KOPT-K1 (cell line): ENCODE measurements around the gene EFS.
"Not testable (repeated sequence)": the region's sequence is repeated elsewhere in the genome, so short reads cannot be mapped to it uniquely, and the experiment has no call there.

Experiments used
- H3K27ac ChIP-seq: fragments of 200-600 bp; sonication (generic); 2 replicates; pipeline ENCODE4 v1.5.1; 2016; ENCODE audit warnings: antibody characterized with exemption, mild to moderate bottlenecking, low read depth, low read length; ENCODE audit not compliant: poor library complexity, severe bottlenecking
- H3K36me3 ChIP-seq: fragments of 200-600 bp; sonication (generic); 2 replicates; pipeline ENCODE4 v1.5.1; 2017; ENCODE audit warnings: antibody characterized with exemption, mild to moderate bottlenecking, low read length, moderate library complexity; ENCODE audit not compliant: insufficient read depth
- H3K9me3 ChIP-seq: fragments of 200-600 bp; sonication (generic); 2 replicates; pipeline ENCODE4 v1.5.1; 2017; ENCODE audit warnings: antibody characterized with exemption, low read length, mild to moderate bottlenecking; ENCODE audit not compliant: insufficient read depth, poor library complexity, severe bottlenecking

Gene EFS

DNA sequence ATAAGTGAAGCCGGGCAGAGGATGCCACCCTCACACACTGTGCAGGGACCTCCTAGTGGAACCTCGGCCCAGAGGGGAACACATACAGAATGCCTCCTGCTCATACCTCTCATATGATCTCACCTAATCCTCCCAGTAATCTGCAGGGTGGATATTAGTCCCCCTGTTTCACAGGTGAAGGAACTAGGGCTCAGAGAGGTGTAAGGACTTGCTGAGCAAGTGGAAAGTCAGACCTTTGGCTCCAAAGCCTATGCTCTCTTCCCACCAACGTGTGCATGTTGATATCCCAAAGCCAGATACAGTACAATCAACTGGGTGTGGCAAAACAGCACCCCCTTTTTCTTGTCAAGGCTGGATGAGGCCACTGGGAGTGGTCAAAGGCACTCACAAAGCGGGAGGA, 38.9 kb upstream of the EFS start:
- Histone ChIP-seq H3K36me3 (no peaks in the 10 kb centered on the region), H3K27ac (no peak overlapping the region), H3K9me3 (no peaks in the 10 kb centered on the region)

DNA sequence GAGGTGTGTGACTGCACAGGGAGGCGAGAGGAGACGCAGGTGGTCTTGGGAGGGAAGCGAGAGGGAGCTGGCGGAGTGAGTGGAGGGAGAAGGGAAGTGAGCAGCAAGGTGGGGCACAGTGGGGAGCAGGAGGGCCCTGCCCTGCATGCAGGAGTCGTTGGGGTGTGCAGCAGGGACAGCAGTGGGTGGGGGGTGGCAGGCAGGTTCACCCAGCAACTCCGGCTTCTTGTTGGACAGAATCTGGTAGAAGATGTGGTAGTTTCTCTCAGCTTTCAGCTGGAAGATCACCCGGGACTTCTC, 38.1 kb upstream of the EFS start:
- H3K27ac ChIP-seq: no peak overlapping the region
- no peaks in the 10 kb centered on the region for H3K36me3 ChIP-seq
- no peaks in the 10 kb centered on the region for H3K9me3 ChIP-seq

GRCh38 chr14:23402296-23403138, 37.5 kb upstream of the EFS start:
- no peaks in the 10 kb centered on the region for H3K9me3 ChIP-seq
- no peak overlapping the region for H3K27ac ChIP-seq
- no peaks in the 10 kb centered on the region for H3K36me3 ChIP-seq

DNA sequence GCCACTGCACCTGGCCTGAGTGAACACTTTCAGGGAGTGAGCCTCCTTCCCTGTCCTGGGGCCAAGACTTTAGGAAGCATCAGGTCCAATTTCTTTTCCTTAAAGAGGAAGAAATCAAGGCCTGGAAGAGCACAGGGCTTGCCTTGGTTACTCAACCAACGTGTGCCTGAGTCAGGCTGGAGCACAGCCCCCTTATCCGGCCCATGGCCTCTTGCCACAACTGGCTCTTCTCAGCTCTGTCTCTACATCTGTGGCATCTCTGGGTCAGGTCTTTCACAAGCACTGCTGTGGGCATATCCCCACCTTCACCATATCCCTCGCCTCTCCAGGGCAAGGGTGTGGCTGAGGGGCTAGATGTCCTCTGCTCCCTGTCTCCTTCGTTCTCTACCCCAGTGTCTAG, 36.3 kb upstream of the EFS start:
- H3K27ac ChIP-seq: no peak overlapping the region
- H3K36me3 ChIP-seq: no peaks in the 10 kb centered on the region
- no peaks in the 10 kb centered on the region for H3K9me3 ChIP-seq

GRCh38 chr14:23400496-23401149, 35.7 kb upstream of the EFS start:
- H3K36me3 ChIP-seq, H3K9me3 ChIP-seq, H3K27ac ChIP-seq: not testable (repeated sequence)

- H3K9me3 ChIP-seq: no peaks in the 10 kb centered on the region
- H3K36me3 ChIP-seq: no peaks in the 10 kb centered on the region
- H3K27ac ChIP-seq: no peak overlapping the region
These were observed 34.6 kb upstream of the EFS start for GRCh38 chr14:23399591-23399990.

DNA sequence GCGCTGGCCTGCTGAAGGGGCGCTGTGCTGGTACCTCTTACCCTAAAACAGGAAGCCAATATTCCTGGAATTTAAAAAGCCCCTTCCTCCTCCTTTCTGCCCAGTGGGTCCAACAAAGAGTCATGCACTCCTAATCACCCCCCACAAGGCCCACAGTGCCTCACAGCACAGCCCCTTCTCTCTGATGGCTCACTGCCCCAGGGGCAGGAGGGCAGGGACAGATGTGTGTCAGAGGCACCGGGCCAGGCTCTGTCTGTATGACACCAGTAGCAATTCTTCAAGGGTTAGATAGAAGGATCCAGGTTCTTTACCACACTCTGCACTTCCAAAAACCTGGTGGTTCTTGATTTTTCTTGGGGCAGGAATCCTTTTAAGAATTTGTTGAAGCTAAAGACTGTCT, 34.2 kb upstream of the EFS start:
- H3K9me3 ChIP-seq: no peaks in the 10 kb centered on the region
- no peak overlapping the region for H3K27ac ChIP-seq
- no peaks in the 10 kb centered on the region for H3K36me3 ChIP-seq

DNA sequence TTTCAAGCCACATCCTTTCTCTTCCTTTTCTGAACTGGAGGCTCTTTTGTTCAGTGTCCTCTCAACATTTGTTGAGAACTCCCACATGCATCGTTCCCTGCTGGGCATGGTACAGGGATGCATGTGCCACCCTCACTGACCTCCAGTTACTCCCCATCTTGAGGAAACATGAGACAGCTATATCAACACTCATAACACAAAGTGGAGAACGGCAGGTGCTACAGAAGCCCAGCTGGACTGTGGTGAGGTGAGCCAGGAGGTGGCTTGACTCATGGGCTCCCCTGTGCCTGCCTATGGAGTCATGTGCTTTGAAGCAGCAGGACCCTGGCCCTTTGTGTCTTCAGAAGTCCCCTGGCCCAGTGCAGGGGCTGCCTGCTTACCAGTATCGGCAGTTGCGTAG, 33.4 kb upstream of the EFS start:
- H3K9me3 ChIP-seq: no peaks in the 10 kb centered on the region
- H3K27ac ChIP-seq: no peak overlapping the region
- H3K36me3 ChIP-seq: no peaks in the 10 kb centered on the region

- no peaks in the 10 kb centered on the region for H3K9me3 ChIP-seq
- no peak overlapping the region for H3K27ac ChIP-seq
- no peaks in the 10 kb centered on the region for H3K36me3 ChIP-seq
These were observed 31.9 kb upstream of the EFS start for GRCh38 chr14:23396781-23397407.

- Histone ChIP-seq H3K36me3 (no peaks in the 10 kb centered on the region), H3K27ac (no peak overlapping the region), H3K9me3 (no peaks in the 10 kb centered on the region)
These were observed 31.2 kb upstream of the EFS start for GRCh38 chr14:23396126-23396525.

GRCh38 chr14:23392613-23393012, 27.6 kb upstream of the EFS start:
- no peak overlapping the region for H3K27ac ChIP-seq
- no peaks in the 10 kb centered on the region for H3K36me3 ChIP-seq
- no peaks in the 10 kb centered on the region for H3K9me3 ChIP-seq

DNA sequence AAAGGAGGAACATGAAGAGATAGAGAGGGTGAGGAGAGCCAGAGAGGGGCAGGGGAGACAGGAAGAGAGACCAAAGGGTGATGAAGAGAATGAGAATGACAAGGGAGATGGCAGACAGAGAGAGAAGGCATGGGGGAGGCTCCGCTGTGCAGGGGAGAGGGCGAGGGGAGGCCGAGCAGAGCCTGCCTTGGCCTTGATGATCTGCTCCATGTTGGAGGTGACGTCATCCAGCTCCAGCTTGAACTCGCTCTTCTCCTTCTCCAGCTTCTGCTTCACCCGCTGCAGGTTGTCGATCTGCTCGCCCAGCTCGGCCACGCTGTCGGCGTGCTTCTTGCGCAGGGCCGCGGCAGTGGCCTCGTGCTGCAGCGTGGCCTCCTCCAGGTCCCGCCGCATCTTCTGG, 24.9 kb upstream of the EFS start:
- not testable (repeated sequence) for H3K9me3 ChIP-seq, H3K27ac ChIP-seq, H3K36me3 ChIP-seq

DNA sequence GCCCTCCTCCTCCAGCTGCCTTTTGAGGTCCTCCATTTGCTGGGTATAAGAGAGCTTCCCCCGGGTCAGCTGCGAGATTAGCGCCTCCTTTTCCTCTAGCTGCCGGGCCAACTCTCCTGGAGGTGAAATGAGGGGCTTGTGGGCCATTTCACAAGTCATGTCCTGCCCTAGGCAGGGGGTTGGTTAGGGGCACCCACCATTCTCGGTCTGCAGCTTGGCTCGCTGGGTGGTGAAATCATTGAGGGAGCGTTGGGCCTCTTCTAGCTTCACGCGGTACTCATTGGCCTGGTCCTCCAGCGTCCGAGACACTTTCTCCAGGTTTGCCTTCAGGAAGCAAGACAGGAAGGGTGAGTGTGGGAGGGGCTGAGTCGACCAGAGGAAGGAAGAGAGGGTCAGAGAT, 24.4 kb upstream of the EFS start:
- Histone ChIP-seq H3K36me3 (no peaks in the 10 kb centered on the region), H3K27ac (no peak overlapping the region), H3K9me3 (no peaks in the 10 kb centered on the region)

GRCh38 chr14:23388996-23389395, 24.0 kb upstream of the EFS start:
- H3K36me3 ChIP-seq: no peaks in the 10 kb centered on the region
- no peak overlapping the region for H3K27ac ChIP-seq
- H3K9me3 ChIP-seq: no peaks in the 10 kb centered on the region

DNA sequence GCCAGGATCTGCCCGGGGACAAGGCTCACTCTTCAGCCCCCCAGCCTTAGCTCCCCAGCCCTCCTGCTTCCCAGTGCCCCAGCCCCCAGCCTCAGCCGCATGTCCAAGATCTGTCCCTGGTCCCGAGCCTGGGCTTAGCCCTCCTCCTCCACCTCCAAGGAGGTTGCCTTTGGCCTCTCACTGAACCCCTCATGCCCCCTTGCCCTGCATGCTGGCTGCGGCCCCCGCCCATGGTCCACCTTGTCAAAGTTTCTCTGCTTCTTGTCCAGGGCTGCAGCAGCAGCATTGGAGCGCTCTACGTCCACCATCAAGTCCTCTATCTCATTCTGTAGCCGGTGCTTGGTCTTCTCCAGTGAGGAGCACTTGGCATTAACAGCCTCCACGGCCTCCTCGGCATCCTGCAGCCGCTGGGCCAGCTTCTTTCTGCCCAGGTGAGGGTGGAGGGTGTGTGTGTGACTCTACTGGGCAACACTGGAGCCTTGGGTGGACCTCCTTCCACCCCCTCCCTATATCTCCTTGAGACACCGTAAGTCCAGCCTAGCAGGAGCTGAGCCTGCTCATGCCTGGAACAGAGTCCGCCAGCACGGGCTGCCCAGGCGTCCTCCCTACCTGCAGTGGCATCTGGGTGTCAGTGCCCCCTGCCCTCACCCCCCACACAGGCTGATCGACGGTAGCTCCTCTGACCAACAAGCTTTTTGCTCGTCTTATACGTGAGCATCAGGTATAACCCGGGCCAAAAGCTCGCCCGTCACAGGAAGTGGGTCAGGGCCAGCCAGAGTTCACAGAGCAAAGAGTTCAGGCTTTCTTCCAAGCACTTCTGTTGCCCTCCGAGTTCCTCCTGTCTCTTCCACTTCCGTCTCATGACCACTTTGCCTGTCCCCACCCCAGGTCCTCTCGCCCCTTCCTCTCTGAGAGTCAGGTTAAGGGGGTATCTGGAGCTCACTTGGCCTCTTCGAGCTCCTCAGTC, 23.2 kb upstream of the EFS start:
- H3K9me3 ChIP-seq: no peaks in the 10 kb centered on the region
- H3K27ac ChIP-seq: no peak overlapping the region
- H3K36me3 ChIP-seq: no peaks in the 10 kb centered on the region
